Astrocyte (in vitro differentiated cells and primary cell): ENCODE data around the gene ETV6. TPM values are rescaled to one million over a fixed set of nuclear protein-coding genes. Genes with fewer than 3 reads are reported as not detected.
A peak's percentile ranks its signal among the peaks of the same experiment; 100 is the strongest.

Experiments used
- DNase-seq: peaks from one replicate; pipeline ENCODE4 v3.0.0-alpha.2; 2010; ENCODE audit warnings: low read depth
- FAIRE-seq: peaks from 2 replicates; lab custom pipeline; 2011; peaks lifted over from hg19 to GRCh38; lab: Jason Lieb, UNC
- H2AFZ ChIP-seq: 2 replicates; pipeline ENCODE4 v1.6.0; 2012; ENCODE audit warnings: low read depth, low read length, inconsistent platforms
- H3K27ac ChIP-seq: 2 replicates; pipeline ENCODE4 v1.5.1; 2011; ENCODE audit warnings: low read depth, low read length, inconsistent platforms
- H3K27me3 ChIP-seq: 2 replicates; pipeline ENCODE4 v1.6.0; 2011; ENCODE audit warnings: low read length, inconsistent platforms; ENCODE audit not compliant: insufficient read depth
- H3K36me3 ChIP-seq: 2 replicates; pipeline ENCODE4 v1.5.1; 2011; ENCODE audit warnings: low read length, inconsistent platforms; ENCODE audit not compliant: insufficient read depth
- H3K4me1 ChIP-seq: 2 replicates; pipeline ENCODE4 v1.5.1; 2011; ENCODE audit warnings: low read length, inconsistent platforms; ENCODE audit not compliant: insufficient read depth
- H3K4me2 ChIP-seq: 2 replicates; pipeline ENCODE4 v1.6.0; 2012; ENCODE audit warnings: low read length, inconsistent platforms
- H3K4me3 ChIP-seq: 2 replicates; pipeline ENCODE4 v1.5.1; 2011; ENCODE audit warnings: low read depth, mild to moderate bottlenecking, low read length, inconsistent platforms; ENCODE audit not compliant: insufficient read depth
- H3K79me2 ChIP-seq: 2 replicates; pipeline ENCODE4 v1.6.0; 2012; ENCODE audit warnings: mild to moderate bottlenecking, low read length, inconsistent platforms; ENCODE audit not compliant: insufficient read depth
- H3K9ac ChIP-seq: 2 replicates; pipeline ENCODE4 v1.6.0; 2012; ENCODE audit warnings: mild to moderate bottlenecking, low read length, inconsistent platforms
- H3K9me3 ChIP-seq: 2 replicates; pipeline ENCODE4 v1.5.1; 2012; ENCODE audit warnings: low read depth, mild to moderate bottlenecking, low read length, inconsistent platforms; ENCODE audit not compliant: insufficient read depth
- H4K20me1 ChIP-seq: 2 replicates; pipeline ENCODE4 v1.6.0; 2012; ENCODE audit warnings: low read length, inconsistent platforms; ENCODE audit not compliant: insufficient read depth
- H3K27ac Mint-ChIP-seq: one replicate; pipeline ENCODE4 v1.8.0; 2021; ENCODE audit warnings: mild to moderate bottlenecking, mixed read lengths; ENCODE audit not compliant: unreplicated experiment
- H3K27me3 Mint-ChIP-seq: one replicate; pipeline ENCODE4 v1.8.0; 2021; ENCODE audit warnings: low read depth, mixed read lengths; ENCODE audit not compliant: unreplicated experiment
- H3K36me3 Mint-ChIP-seq: one replicate; pipeline ENCODE4 v1.8.0; 2021; ENCODE audit warnings: low read depth, mixed read lengths; ENCODE audit not compliant: unreplicated experiment
- H3K4me1 Mint-ChIP-seq: one replicate; pipeline ENCODE4 v1.8.0; 2021; ENCODE audit warnings: low read depth, mixed read lengths; ENCODE audit not compliant: unreplicated experiment
- H3K4me3 Mint-ChIP-seq: one replicate; pipeline ENCODE4 v1.8.0; 2021; ENCODE audit warnings: mild to moderate bottlenecking, moderate library complexity, mixed read lengths; ENCODE audit not compliant: unreplicated experiment
- H3K9me3 Mint-ChIP-seq: one replicate; pipeline ENCODE4 v1.8.0; 2021; ENCODE audit warnings: mild to moderate bottlenecking, mixed read lengths; ENCODE audit not compliant: unreplicated experiment
- CTCF ChIP-seq: IDR thresholded peaks from 2 replicates; pipeline ENCODE4 v1.5.1; 2011; ENCODE audit warnings: low read depth, mild to moderate bottlenecking, inconsistent platforms, low read length, moderate library complexity; ENCODE audit not compliant: insufficient read depth
- EZH2 ChIP-seq: IDR thresholded peaks from 2 replicates; pipeline ENCODE4 v1.6.1; 2012; ENCODE audit warnings: mild to moderate bottlenecking, low read length, inconsistent platforms; ENCODE audit not compliant: insufficient read depth
- total RNA-seq: library from RNA; stranded (reverse); gene quantifications from 2 replicates; pipeline ENCODE4 v1.2.1, GENCODE V29; 2021

ETV6 gene
- total RNA-seq, 1 donor from 2014 or later: 41.2 TPM

- no peak overlapping the region for H3K27ac ChIP-seq
- no peaks in the 10 kb centered on the region for H3K4me1 Mint-ChIP-seq
- no peak for FAIRE-seq
Measured at GRCh38 chr12:11920231-11920630, 270.8 kb downstream of the ETV6 start.

GRCh38 chr12:11922361-11922760 lies 272.9 kb downstream of the ETV6 start:
- Mint-ChIP-seq H3K36me3 (no peaks in the 10 kb centered on the region), H3K9me3 (no peaks in the 10 kb centered on the region), H3K4me3 (no peak overlapping the region), H3K27me3 (peaks cover 5% of the 10 kb centered on the region), H3K4me1 (no peaks in the 10 kb centered on the region), H3K27ac (no peak overlapping the region)
- no peak overlapping the region for H2AFZ ChIP-seq
- no peaks in the 10 kb centered on the region for H3K36me3 ChIP-seq
- H3K79me2 ChIP-seq: no peaks in the 10 kb centered on the region
- no peak for FAIRE-seq
- peaks cover 3% of the 10 kb centered on the region for H3K27me3 ChIP-seq
- no peak overlapping the region for H3K27ac ChIP-seq
- no peak overlapping the region for H3K4me3 ChIP-seq
- no peaks in the 10 kb centered on the region for H3K9me3 ChIP-seq
- no peaks in the 10 kb centered on the region for H4K20me1 ChIP-seq
- DNase-seq: no peak
- H3K4me1 ChIP-seq: no peaks in the 10 kb centered on the region
- H3K9ac ChIP-seq: no peak overlapping the region
- TF ChIP-seq EZH2 (no peak), CTCF (no peak)
- H3K4me2 ChIP-seq: no peak overlapping the region

More at GRCh38 chr12:11920231-11920630, 270.8 kb downstream of the ETV6 start:
- Histone ChIP-seq H4K20me1 (no peaks in the 10 kb centered on the region), H2AFZ (no peak overlapping the region), H3K4me3 (no peak overlapping the region), H3K79me2 (no peaks in the 10 kb centered on the region), H3K36me3 (no peaks in the 10 kb centered on the region), H3K4me2 (no peak overlapping the region), H3K9me3 (no peaks in the 10 kb centered on the region), H3K27me3 (peaks cover 3% of the 10 kb centered on the region), H3K4me1 (no peaks in the 10 kb centered on the region), H3K9ac (no peak overlapping the region)
- DNase-seq: peak; percentile 47
- no peak overlapping the region for H3K4me3 Mint-ChIP-seq
- no peak overlapping the region for H3K27ac Mint-ChIP-seq
- H3K9me3 Mint-ChIP-seq: no peaks in the 10 kb centered on the region
- no peak for TF ChIP-seq CTCF
- no peak for TF ChIP-seq EZH2
- peaks cover 5% of the 10 kb centered on the region for H3K27me3 Mint-ChIP-seq
- H3K36me3 Mint-ChIP-seq: no peaks in the 10 kb centered on the region

- no peaks in the 10 kb centered on the region for H3K4me1 ChIP-seq
- no peak overlapping the region for H2AFZ ChIP-seq
- H3K27ac ChIP-seq: no peak overlapping the region
- no peaks in the 10 kb centered on the region for H3K36me3 ChIP-seq
- Mint-ChIP-seq H3K27ac (no peak overlapping the region), H3K27me3 (peaks cover 2% of the 10 kb centered on the region), H3K4me3 (no peak overlapping the region), H3K4me1 (no peaks in the 10 kb centered on the region), H3K36me3 (no peaks in the 10 kb centered on the region), H3K9me3 (no peaks in the 10 kb centered on the region)
- no peak overlapping the region for H3K9ac ChIP-seq
- no peaks in the 10 kb centered on the region for H4K20me1 ChIP-seq
- no peak for DNase-seq
- H3K4me2 ChIP-seq: no peak overlapping the region
- FAIRE-seq: no peak
- H3K79me2 ChIP-seq: no peaks in the 10 kb centered on the region
- no peak for TF ChIP-seq EZH2
- no peak for TF ChIP-seq CTCF
- H3K4me3 ChIP-seq: no peak overlapping the region
- peaks cover 3% of the 10 kb centered on the region for H3K27me3 ChIP-seq
- H3K9me3 ChIP-seq: no peaks in the 10 kb centered on the region
Measured at GRCh38 chr12:11923067-11923466, 273.6 kb downstream of the ETV6 start.
